DOHH2 (cell line): ENCODE measurements around the gene GZMM.

Experiments used
- H3F3A ChIP-seq: fragments of 200-600 bp; sonication (generic), shearing (Covaris generic); 2 replicates; pipeline ENCODE4 v1.6.0; 2016; ENCODE audit warnings: antibody characterized with exemption, mild to moderate bottlenecking; ENCODE audit not compliant: control insufficient read depth, insufficient read depth
- H3K27ac ChIP-seq: fragments of 200-600 bp; sonication (generic); 2 replicates; pipeline ENCODE4 v1.5.1; 2014; ENCODE audit warnings: low read depth, mild to moderate bottlenecking, low read length, moderate library complexity
- H3K27me3 ChIP-seq: fragments of 200-600 bp; sonication (generic); 2 replicates; pipeline ENCODE4 v1.6.1; 2014; ENCODE audit warnings: mild to moderate bottlenecking, low read length, mixed read lengths; ENCODE audit not compliant: control insufficient read depth
- H3K36me3 ChIP-seq: fragments of 200-600 bp; sonication (generic); 2 replicates; pipeline ENCODE4 v1.6.1; 2014; ENCODE audit warnings: mild to moderate bottlenecking, low read length, moderate library complexity, mixed read lengths; ENCODE audit not compliant: control insufficient read depth
- H3K4me1 ChIP-seq: fragments of 200-600 bp; sonication (generic); 2 replicates; pipeline ENCODE4 v1.6.1; 2014; ENCODE audit warnings: mild to moderate bottlenecking, low read length, mixed read lengths; ENCODE audit not compliant: control insufficient read depth
- H3K4me2 ChIP-seq: fragments of 200-600 bp; sonication (generic); 2 replicates; pipeline ENCODE4 v1.6.0; 2014; ENCODE audit warnings: mild to moderate bottlenecking, low read length, moderate library complexity
- H3K4me3 ChIP-seq: fragments of 200-600 bp; sonication (generic); 2 replicates; pipeline ENCODE4 v1.5.1; 2014; ENCODE audit warnings: mild to moderate bottlenecking, low read length, mixed read lengths
- H3K79me2 ChIP-seq: fragments of 200-600 bp; sonication (generic); 2 replicates; pipeline ENCODE4 v1.6.1; 2014; ENCODE audit warnings: mild to moderate bottlenecking, low read length, mixed read lengths; ENCODE audit not compliant: control insufficient read depth
- H3K9me2 ChIP-seq: fragments of 200-600 bp; sonication (generic); replicated peaks from 2 replicates; pipeline ENCODE4 v1.6.1; 2014; ENCODE audit warnings: mild to moderate bottlenecking, low read length, mixed read lengths; ENCODE audit not compliant: control insufficient read depth
- H3K9me3 ChIP-seq: fragments of 200-600 bp; sonication (generic); 2 replicates; pipeline ENCODE4 v1.6.1; 2014; ENCODE audit warnings: antibody characterized with exemption, low read length, mixed read lengths; ENCODE audit not compliant: control insufficient read depth, insufficient read depth
- H4K20me1 ChIP-seq: fragments of 200-600 bp; sonication (generic); 2 replicates; pipeline ENCODE4 v1.6.0; 2014; ENCODE audit warnings: low read depth, mild to moderate bottlenecking, antibody characterized with exemption, low read length, moderate library complexity; ENCODE audit not compliant: control insufficient read depth, insufficient read depth
- CTCF ChIP-seq: fragments of 200-600 bp; sonication (generic); IDR thresholded peaks from one replicate; pipeline ENCODE4 v1.5.1; 2014; ENCODE audit warnings: antibody characterized with exemption, mild to moderate bottlenecking, low read depth, low read length; ENCODE audit not compliant: poor library complexity, severe bottlenecking
- EZH2phosphoT487 ChIP-seq: fragments of 200-600 bp; sonication (generic); IDR thresholded peaks from 2 replicates; pipeline ENCODE4 v1.6.1; 2017; ENCODE audit warnings: borderline replicate concordance, mild to moderate bottlenecking, antibody characterized with exemption, low read length, moderate library complexity, mixed read lengths

The GZMM gene

GRCh38 chr19:535017-535835 lies 8.6 kb upstream of the GZMM start:
- no peak overlapping the region for H3K4me2 ChIP-seq
- H3K9me3 ChIP-seq: no peaks in the 10 kb centered on the region
- TF ChIP-seq EZH2phosphoT487 (no peak), CTCF (no peak)
- H3K79me2 ChIP-seq: peaks cover 38% of the 10 kb centered on the region
- H4K20me1 ChIP-seq: peaks cover 8% of the 10 kb centered on the region
- no peak overlapping the region for H3K4me3 ChIP-seq
- H3K27me3 ChIP-seq: no peaks in the 10 kb centered on the region
- no peak overlapping the region for H3K27ac ChIP-seq
- no peaks in the 10 kb centered on the region for H3K9me2 ChIP-seq
- peaks cover 17% of the 10 kb centered on the region for H3K4me1 ChIP-seq
- peaks cover 27% of the 10 kb centered on the region for H3K36me3 ChIP-seq
- no peaks in the 10 kb centered on the region for H3F3A ChIP-seq

DNA sequence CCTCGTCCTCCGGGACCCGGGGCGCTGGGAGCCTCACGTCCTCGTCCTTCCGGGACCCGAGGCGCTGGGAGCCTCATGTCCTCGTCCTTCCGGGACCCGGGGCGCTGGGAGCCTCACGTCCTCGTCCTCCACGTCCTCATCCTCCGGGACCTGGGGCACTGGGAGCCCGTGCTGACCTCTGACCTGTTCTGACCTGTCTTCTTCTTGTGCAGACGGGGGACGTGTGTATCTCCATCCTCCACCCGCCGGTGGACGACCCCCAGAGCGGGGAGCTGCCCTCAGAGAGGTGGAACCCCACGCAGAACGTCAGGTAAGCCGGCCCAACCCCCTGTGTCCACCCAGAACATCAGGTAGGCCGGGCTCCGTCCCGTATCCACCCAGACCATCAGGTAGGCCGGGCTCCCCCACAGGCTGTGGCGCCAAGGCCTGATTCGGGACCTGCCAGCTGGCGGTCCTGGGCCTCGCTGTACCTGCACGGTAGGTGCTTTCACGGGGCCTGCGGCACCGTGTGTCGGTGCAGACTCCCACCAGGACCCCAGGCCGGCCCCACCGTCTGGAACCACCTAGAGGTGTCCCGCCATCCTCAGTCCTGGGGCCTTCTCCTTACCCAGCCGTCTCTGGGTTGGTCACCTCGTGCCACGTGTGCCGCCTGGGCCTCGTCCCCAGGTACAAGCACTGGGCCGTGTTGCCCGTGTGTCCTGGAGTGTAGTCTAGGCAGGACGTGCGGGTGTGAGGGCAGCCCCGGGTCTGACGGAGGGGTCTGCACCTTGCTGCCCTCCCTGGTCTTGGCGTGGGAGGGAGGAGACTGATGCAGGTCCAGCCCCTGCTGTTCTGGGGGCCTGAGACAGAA lies 7.6 kb upstream of the GZMM start:
- Histone ChIP-seq H3K79me2 (peaks cover 38% of the 10 kb centered on the region), H3K9me3 (no peaks in the 10 kb centered on the region), H3K36me3 (peaks cover 27% of the 10 kb centered on the region), H3F3A (no peaks in the 10 kb centered on the region), H3K4me3 (no peak overlapping the region), H4K20me1 (peaks cover 8% of the 10 kb centered on the region), H3K4me1 (peaks cover 12% of the 10 kb centered on the region), H3K9me2 (no peaks in the 10 kb centered on the region), H3K27me3 (no peaks in the 10 kb centered on the region), H3K4me2 (no peak overlapping the region), H3K27ac (no peak overlapping the region)
- TF ChIP-seq CTCF: no peak
- TF ChIP-seq EZH2phosphoT487: no peak

GRCh38 chr19:536881-537404 lies 6.9 kb upstream of the GZMM start:
- no peak for TF ChIP-seq EZH2phosphoT487
- no peak for TF ChIP-seq CTCF
- H3K4me1 ChIP-seq: peaks cover 12% of the 10 kb centered on the region
- no peaks in the 10 kb centered on the region for H3K27me3 ChIP-seq
- H3K9me3 ChIP-seq: no peaks in the 10 kb centered on the region
- no peak overlapping the region for H3K4me3 ChIP-seq
- no peak overlapping the region for H3K4me2 ChIP-seq
- H4K20me1 ChIP-seq: peaks cover 8% of the 10 kb centered on the region
- peaks cover 27% of the 10 kb centered on the region for H3K36me3 ChIP-seq
- no peaks in the 10 kb centered on the region for H3F3A ChIP-seq
- no peak overlapping the region for H3K27ac ChIP-seq
- peaks cover 36% of the 10 kb centered on the region for H3K79me2 ChIP-seq
- H3K9me2 ChIP-seq: no peaks in the 10 kb centered on the region
